Central memory CD8-positive, alpha-beta T cell (primary cell): ENCODE results near the gene ZFHX3.

Experiments used
- ATAC-seq: fragments of 150-1000 bp; cut with Tn5 transposase; replicated peaks from 2 replicates; pipeline ENCODE4 v1.10.0; 2022; ENCODE audit warnings: mild to moderate bottlenecking, moderate FRiP score, moderate number of reproducible peaks; ENCODE audit not compliant: poor library complexity, severe bottlenecking; ENCODE audit errors: extremely low read depth
- DNase-seq, 2 donors: peaks; one replicate each; pipeline ENCODE4 v3.0.0; 2021; ENCODE audit warnings: low spot score in 2 of 2
- H3K27ac Mint-ChIP-seq: one replicate; pipeline ENCODE4 v1.8.0; 2022; ENCODE audit warnings: low read depth, mild to moderate bottlenecking, moderate library complexity, mixed read lengths
- H3K27me3 Mint-ChIP-seq: one replicate; pipeline ENCODE4 v1.8.0; 2022; ENCODE audit warnings: mixed read lengths
- H3K36me3 Mint-ChIP-seq: one replicate; pipeline ENCODE4 v1.8.0; 2022; ENCODE audit warnings: mild to moderate bottlenecking, moderate library complexity, mixed read lengths; ENCODE audit not compliant: insufficient read depth
- H3K4me1 Mint-ChIP-seq: one replicate; pipeline ENCODE4 v1.8.0; 2022; ENCODE audit warnings: mixed read lengths
- H3K4me3 Mint-ChIP-seq: one replicate; pipeline ENCODE4 v1.8.0; 2022; ENCODE audit warnings: mild to moderate bottlenecking, moderate library complexity, mixed read lengths
- H3K9me3 Mint-ChIP-seq: one replicate; pipeline ENCODE4 v1.8.0; 2022; ENCODE audit warnings: mixed read lengths

Gene ZFHX3

GRCh38 chr16:72972878-72973571 is 74.9 kb downstream of the ZFHX3 start:
- Mint-ChIP-seq H3K36me3 (no peaks in the 10 kb centered on the region), H3K4me3 (no peak overlapping the region), H3K27me3 (no peaks in the 10 kb centered on the region), H3K27ac (no peak overlapping the region), H3K4me1 (no peaks in the 10 kb centered on the region), H3K9me3 (peaks cover 17% of the 10 kb centered on the region)
- ATAC-seq (no peak), DNase-seq (no peak)

- ATAC-seq (no peak), DNase-seq (no peak)
- Mint-ChIP-seq H3K4me1 (no peaks in the 10 kb centered on the region), H3K27ac (no peak overlapping the region), H3K4me3 (no peak overlapping the region), H3K9me3 (peaks cover 17% of the 10 kb centered on the region), H3K36me3 (no peaks in the 10 kb centered on the region), H3K27me3 (no peaks in the 10 kb centered on the region)
Observed at GRCh38 chr16:72971370-72971769, 76.6 kb downstream of the ZFHX3 start.

- Mint-ChIP-seq H3K4me1 (no peaks in the 10 kb centered on the region), H3K4me3 (no peak overlapping the region), H3K9me3 (peaks cover 17% of the 10 kb centered on the region), H3K27me3 (no peaks in the 10 kb centered on the region), H3K27ac (no peak overlapping the region), H3K36me3 (no peaks in the 10 kb centered on the region)
- no peak for DNase-seq
- ATAC-seq = no peak
Observed at GRCh38 chr16:72970656-72971055, 77.3 kb downstream of the ZFHX3 start.

- Mint-ChIP-seq H3K27me3 (no peaks in the 10 kb centered on the region), H3K4me1 (no peaks in the 10 kb centered on the region), H3K4me3 (no peak overlapping the region), H3K36me3 (no peaks in the 10 kb centered on the region), H3K9me3 (peaks cover 17% of the 10 kb centered on the region), H3K27ac (no peak overlapping the region)
- ATAC-seq (no peak), DNase-seq (no peak)
Observed at GRCh38 chr16:72969812-72970211, 78.1 kb downstream of the ZFHX3 start.

- Mint-ChIP-seq H3K27ac (no peak overlapping the region), H3K27me3 (no peaks in the 10 kb centered on the region), H3K4me3 (no peak overlapping the region), H3K4me1 (no peaks in the 10 kb centered on the region), H3K36me3 (no peaks in the 10 kb centered on the region), H3K9me3 (peaks cover 17% of the 10 kb centered on the region)
- ATAC-seq (no peak), DNase-seq (no peak)
Observed at GRCh38 chr16:72969146-72969545, 78.8 kb downstream of the ZFHX3 start.

- DNase-seq (no peak), ATAC-seq (no peak)
- Mint-ChIP-seq H3K4me1 (no peaks in the 10 kb centered on the region), H3K27me3 (no peaks in the 10 kb centered on the region), H3K27ac (no peak overlapping the region), H3K4me3 (no peak overlapping the region), H3K36me3 (no peaks in the 10 kb centered on the region), H3K9me3 (peaks cover 11% of the 10 kb centered on the region)
Observed at GRCh38 chr16:72967941-72968340, 80.0 kb downstream of the ZFHX3 start.

- H3K4me1 Mint-ChIP-seq = no peaks in the 10 kb centered on the region
- DNase-seq (no peak), ATAC-seq (no peak)
- no peaks in the 10 kb centered on the region for H3K9me3 Mint-ChIP-seq
- H3K27me3 Mint-ChIP-seq = no peaks in the 10 kb centered on the region
- no peaks in the 10 kb centered on the region for H3K36me3 Mint-ChIP-seq
- no peak overlapping the region for H3K4me3 Mint-ChIP-seq
- H3K27ac Mint-ChIP-seq = no peak overlapping the region
Observed at GRCh38 chr16:72963533-72964315, 84.2 kb downstream of the ZFHX3 start.

- Mint-ChIP-seq H3K27me3 (no peaks in the 10 kb centered on the region), H3K4me1 (no peaks in the 10 kb centered on the region), H3K4me3 (no peak overlapping the region), H3K9me3 (no peaks in the 10 kb centered on the region), H3K36me3 (no peaks in the 10 kb centered on the region), H3K27ac (no peak overlapping the region)
- no peak for DNase-seq
- no peak for ATAC-seq
Observed at GRCh38 chr16:72962347-72962746, 85.6 kb downstream of the ZFHX3 start.

GRCh38 chr16:72961863-72962262 is 86.1 kb downstream of the ZFHX3 start:
- Mint-ChIP-seq H3K9me3 (no peaks in the 10 kb centered on the region), H3K36me3 (no peaks in the 10 kb centered on the region), H3K4me3 (no peak overlapping the region), H3K27ac (no peak overlapping the region), H3K4me1 (no peaks in the 10 kb centered on the region), H3K27me3 (no peaks in the 10 kb centered on the region)
- ATAC-seq = no peak
- DNase-seq = no peak

- Mint-ChIP-seq H3K4me3 (no peak overlapping the region), H3K4me1 (no peaks in the 10 kb centered on the region), H3K36me3 (no peaks in the 10 kb centered on the region), H3K27me3 (no peaks in the 10 kb centered on the region), H3K27ac (no peak overlapping the region), H3K9me3 (no peaks in the 10 kb centered on the region)
- DNase-seq (no peak), ATAC-seq (no peak)
Observed at GRCh38 chr16:72961115-72961832, 86.7 kb downstream of the ZFHX3 start.

GRCh38 chr16:72960101-72960500 is 87.8 kb downstream of the ZFHX3 start:
- Mint-ChIP-seq H3K27me3 (no peaks in the 10 kb centered on the region), H3K27ac (no peak overlapping the region), H3K4me1 (no peaks in the 10 kb centered on the region), H3K36me3 (no peaks in the 10 kb centered on the region), H3K4me3 (no peak overlapping the region), H3K9me3 (peaks cover 6% of the 10 kb centered on the region)
- ATAC-seq = no peak
- DNase-seq = no peak

- no peak overlapping the region for H3K4me3 Mint-ChIP-seq
- no peaks in the 10 kb centered on the region for H3K27me3 Mint-ChIP-seq
- peaks cover 6% of the 10 kb centered on the region for H3K9me3 Mint-ChIP-seq
- ATAC-seq = no peak
- no peak overlapping the region for H3K27ac Mint-ChIP-seq
- H3K36me3 Mint-ChIP-seq = no peaks in the 10 kb centered on the region
- H3K4me1 Mint-ChIP-seq = no peaks in the 10 kb centered on the region
- DNase-seq = no peak
Observed at GRCh38 chr16:72959301-72959996, 88.5 kb downstream of the ZFHX3 start.
